ENCODE data around the gene LIN28B.
"Not testable (repeated sequence)": the region's sequence is repeated elsewhere in the genome, so short reads cannot be mapped to it uniquely, and the experiment has no call there.

Gene LIN28B

DNA sequence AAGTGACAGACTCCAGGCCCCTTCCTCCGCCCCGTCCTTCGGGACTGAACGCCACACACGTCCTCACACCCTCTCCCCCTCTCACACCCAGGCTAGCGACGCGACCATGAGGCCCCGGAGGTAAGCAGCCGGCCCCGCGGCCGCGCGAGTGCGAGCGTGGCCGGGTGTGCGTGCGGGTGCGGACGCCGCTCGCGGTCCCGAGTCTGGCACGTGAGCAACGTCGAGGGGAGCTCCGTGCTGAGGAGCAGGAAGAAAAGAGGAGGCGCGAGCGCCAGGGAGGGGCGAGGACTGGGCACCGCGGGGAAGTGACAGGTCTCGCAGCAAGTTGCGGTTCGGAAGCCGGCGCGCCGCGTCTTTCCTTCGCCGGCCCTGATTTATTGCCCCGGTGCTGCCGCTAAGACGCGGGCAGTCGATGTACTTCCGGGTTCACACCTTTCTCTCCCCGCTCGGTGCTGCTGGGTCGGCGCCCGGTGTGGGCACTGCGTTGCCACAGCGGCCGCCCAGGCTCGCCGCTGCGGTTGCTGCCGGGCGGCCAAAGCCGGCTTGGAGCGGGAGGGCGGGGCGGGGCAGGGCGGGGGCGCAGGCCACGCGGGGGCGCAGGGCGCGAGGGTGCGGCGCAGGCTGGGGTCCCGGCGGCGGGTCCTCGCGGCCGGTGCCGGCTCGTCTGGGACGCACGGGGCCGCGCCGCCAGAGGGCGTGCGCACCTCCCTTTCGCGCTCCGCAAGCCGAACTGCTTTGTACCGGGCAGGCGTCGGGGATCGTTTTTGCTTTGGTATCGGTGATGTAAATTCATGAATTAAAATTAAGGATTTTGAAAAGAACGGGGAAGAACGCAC, 15.8 kb upstream of the LIN28B start:
- TF ChIP-seq TAF1 (IDR thresholded peaks at IDR 0.05; ENCODE audit: borderline replicate concordance, low read depth, low read length) (no peak), POLR2AphosphoS5 (IDR thresholded peaks at IDR 0.05; ENCODE audit: low read depth, low read length) (no peak), POLR2A (IDR thresholded peaks at IDR 0.05; ENCODE audit: low read depth, low read length) (no peak)
- DNase-seq (ENCODE audit: insufficient read length) = no peak
- FAIRE-seq = no peak

DNA sequence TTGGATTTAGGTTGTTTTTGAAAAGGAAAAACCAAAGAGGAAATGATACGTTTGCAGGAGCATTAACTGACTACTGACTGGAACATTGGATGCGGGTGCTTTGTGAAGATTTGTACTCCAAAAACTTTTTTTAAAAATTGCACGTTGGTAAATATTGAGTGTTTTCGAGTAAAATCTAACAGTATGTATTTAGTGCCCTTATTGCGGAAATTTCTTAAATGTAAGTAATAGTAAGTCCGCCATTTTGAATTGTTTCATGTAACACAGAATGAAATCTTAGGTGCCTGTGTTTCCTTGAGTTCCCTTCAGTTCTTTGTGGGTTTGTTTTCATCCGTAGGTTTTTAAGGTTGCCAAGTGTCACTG, 15.2 kb upstream of the LIN28B start:
- TF ChIP-seq TAF1 (IDR thresholded peaks at IDR 0.05; ENCODE audit: borderline replicate concordance, low read depth, low read length) (no peak), POLR2AphosphoS5 (IDR thresholded peaks at IDR 0.05; ENCODE audit: low read depth, low read length) (no peak), POLR2A (IDR thresholded peaks at IDR 0.05; ENCODE audit: low read depth, low read length) (no peak)
- DNase-seq (ENCODE audit: insufficient read length) = no peak
- FAIRE-seq = no peak

DNA sequence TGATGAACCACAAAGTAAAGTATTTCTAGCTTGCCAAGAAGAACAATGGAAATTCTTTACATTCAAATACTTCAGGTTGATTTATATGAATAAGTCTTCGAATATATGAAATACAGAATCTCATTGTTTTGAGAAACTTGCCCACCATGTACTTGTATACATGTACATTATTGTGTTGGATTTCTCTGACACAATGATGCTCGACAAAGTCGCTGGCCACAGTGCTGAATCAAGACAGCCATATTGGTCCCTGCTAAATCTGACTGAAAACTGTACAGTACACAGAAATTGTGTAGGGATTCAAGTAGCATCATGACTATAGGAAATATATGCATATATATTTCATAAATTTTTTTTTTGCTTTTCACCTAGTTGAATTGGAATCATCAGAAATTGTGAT, 13.1 kb upstream of the LIN28B start:
- DNase-seq (ENCODE audit: insufficient read length) = no peak
- no peak for FAIRE-seq
- no peak for TF ChIP-seq POLR2AphosphoS5 (IDR thresholded peaks at IDR 0.05; ENCODE audit: low read depth, low read length)

DNA sequence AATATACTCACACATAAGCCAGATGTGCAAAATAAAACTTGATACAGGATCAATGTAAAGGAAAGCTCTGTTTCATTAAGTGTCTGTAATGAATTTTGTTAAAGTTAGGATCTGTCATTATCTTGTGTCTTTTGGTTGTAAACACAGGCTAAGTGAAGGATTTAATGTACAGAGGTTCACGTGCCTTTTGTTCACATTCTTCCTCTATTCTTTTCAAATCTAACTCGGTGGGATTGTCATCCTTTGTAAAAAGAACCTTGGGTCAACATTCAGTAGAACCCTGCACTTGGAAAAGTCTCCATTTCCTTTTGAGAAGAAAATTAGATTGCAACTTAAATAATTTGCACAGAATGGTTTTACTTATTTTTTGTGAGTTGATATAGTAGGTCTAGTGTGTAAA, 7.7 kb upstream of the LIN28B start:
- DNase-seq (ENCODE audit: insufficient read length) (no peak), FAIRE-seq (no peak)
- TF ChIP-seq POLR2A (IDR thresholded peaks at IDR 0.05; ENCODE audit: low read depth, low read length) = no peak
- no peak for TF ChIP-seq POLR2AphosphoS5 (IDR thresholded peaks at IDR 0.05; ENCODE audit: low read depth, low read length)
- TF ChIP-seq TAF1 (IDR thresholded peaks at IDR 0.05; ENCODE audit: borderline replicate concordance, low read depth, low read length) = no peak

DNA sequence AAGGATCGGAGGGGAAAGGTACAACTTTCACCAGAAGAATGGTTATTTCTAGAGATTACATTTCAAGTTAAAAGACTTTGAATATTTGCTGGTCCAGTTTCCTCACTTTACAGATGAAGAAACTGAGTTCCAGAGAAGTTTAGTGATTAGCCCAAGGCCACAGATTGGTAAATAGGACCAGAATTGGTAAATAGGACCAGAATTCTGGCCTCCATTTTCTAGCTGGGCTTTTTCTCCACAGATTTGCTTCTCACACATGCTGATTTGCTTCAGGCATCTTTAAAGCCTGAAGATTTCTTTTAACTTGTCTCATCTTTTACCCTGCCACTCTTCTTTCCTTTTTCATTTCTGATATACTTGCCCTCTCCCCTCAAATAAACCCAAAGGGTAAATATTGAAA, 5.2 kb upstream of the LIN28B start:
- no peak for TF ChIP-seq POLR2A (IDR thresholded peaks at IDR 0.05; ENCODE audit: low read depth, low read length)
- TF ChIP-seq POLR2AphosphoS5 (IDR thresholded peaks at IDR 0.05; ENCODE audit: low read depth, low read length) = no peak
- TF ChIP-seq TAF1 (IDR thresholded peaks at IDR 0.05; ENCODE audit: borderline replicate concordance, low read depth, low read length) = no peak
- no peak for DNase-seq (ENCODE audit: insufficient read length)
- FAIRE-seq = no peak

DNA sequence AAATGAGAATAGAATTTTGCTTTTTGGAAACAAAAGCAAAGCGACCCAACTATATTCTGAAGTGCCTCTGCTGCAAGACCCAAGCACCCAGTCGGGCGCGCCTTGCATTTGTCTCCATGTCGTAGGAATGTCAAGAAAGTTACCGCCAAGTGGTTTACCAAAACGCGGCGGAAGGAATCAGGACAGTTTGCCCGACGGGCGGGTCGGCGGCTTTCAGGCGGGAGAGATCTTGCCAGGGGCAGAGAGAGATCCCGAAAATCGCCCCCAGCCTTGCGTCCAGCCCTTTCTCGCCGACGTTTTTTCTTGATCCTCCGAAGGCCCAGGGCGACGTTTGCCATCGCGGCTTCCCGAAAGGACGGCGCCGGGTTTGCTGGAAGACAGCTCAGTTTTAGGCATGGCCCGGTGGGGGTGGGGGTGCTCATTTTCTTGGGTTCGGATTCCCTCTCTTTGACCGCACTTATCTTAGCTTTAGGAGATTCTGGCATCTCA, 4.0 kb upstream of the LIN28B start:
- FAIRE-seq = no peak
- TF ChIP-seq POLR2A (IDR thresholded peaks at IDR 0.05; ENCODE audit: low read depth, low read length) (no peak), TAF1 (IDR thresholded peaks at IDR 0.05; ENCODE audit: borderline replicate concordance, low read depth, low read length) (no peak), POLR2AphosphoS5 (IDR thresholded peaks at IDR 0.05; ENCODE audit: low read depth, low read length) (no peak)
- no peak for DNase-seq (ENCODE audit: insufficient read length)

DNA sequence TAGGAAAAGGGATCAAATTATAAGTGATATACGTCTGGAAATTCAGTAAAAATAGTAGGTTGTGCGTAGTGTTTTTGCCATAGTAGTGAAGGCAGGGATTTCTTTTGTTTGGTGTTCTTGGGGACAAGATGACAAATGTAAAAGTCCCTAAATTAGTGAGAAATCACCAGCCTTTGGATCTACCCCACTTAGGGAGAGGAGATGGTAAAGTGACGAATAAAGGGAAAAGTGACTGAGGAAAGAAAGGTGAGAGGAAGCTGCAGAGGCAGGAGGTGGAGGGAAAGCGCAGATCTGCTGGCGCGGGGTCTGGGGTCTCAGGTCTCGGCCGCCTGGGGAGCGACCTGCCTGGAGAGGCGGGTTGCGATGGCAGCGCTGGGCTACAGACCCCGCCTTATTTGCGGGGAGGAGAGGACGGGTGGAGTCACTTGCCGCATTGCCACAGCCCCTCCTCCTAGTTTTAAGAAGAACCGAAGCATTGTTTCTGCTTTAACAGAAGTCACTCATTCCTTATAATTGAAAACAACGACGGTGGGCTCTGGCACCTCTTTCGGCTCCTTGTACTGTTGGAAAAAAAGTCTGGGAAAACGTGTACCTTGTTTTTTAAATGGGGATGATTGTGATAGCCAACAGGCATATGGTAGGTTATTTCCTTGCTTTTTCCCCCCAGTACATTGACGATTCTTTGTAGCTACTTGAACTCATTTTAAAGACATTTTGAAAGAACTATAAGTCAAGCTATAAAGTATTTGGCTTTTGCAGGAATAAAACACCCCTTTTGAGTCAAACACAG, 3.3 kb upstream of the LIN28B start:
- not testable (repeated sequence) for DNase-seq (ENCODE audit: insufficient read length); FAIRE-seq

DNA sequence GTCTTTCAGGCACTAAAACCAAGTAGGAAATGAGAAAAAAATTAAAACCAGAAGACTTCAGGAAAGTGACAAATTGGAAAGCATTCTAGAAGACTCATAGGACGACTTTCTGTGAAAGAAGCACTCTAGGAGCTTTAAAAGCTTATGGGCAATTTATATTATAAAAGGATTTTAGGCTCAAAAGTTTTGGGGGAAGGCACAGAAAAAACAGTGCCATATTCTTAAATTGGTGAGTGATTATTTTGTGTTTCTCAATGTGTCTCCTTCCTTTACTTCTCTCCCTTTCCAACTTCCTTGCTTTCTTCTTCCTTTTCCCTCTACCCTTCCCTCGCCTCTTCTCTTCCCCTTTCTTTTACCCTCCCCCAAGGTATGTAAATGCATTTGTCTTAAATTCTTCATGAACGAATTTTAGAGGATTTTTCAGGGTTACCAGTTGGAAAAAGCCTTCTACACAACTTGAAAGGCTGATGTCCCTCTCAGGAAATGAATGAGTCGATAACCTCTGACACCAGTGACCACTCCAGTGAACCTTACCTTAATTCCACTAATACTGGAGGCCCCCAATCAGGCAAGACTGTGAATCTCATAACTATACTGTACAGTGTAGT, 2.6 kb upstream of the LIN28B start:
- no peak for FAIRE-seq
- TF ChIP-seq POLR2AphosphoS5 (IDR thresholded peaks at IDR 0.05; ENCODE audit: low read depth, low read length) (no peak), POLR2A (IDR thresholded peaks at IDR 0.05; ENCODE audit: low read depth, low read length) (no peak), TAF1 (IDR thresholded peaks at IDR 0.05; ENCODE audit: borderline replicate concordance, low read depth, low read length) (no peak)
- no peak for DNase-seq (ENCODE audit: insufficient read length)

DNA sequence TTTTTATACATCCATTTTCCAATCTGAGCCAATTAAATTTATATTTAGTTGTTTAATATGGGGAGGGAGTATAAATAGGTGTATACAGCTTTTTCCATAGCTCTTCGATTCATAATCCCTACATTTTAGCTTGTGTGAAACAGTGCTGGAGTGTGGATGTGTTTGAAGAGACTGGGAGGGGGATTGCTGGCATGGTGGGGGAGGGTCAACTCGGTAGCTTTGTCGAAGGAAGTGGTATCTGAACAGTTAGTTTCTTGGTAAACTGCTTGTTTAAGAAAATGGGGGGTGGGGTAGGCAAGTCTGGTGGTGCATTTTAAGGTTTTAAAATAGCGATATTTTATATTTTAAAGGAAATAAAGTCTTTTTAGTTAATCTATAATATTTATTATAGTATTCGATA, 1.4 kb upstream of the LIN28B start:
- DNase-seq (ENCODE audit: insufficient read length) (no peak), FAIRE-seq (no peak)
- TF ChIP-seq TAF1 (IDR thresholded peaks at IDR 0.05; ENCODE audit: borderline replicate concordance, low read depth, low read length) = no peak
- no peak for TF ChIP-seq POLR2A (IDR thresholded peaks at IDR 0.05; ENCODE audit: low read depth, low read length)
- TF ChIP-seq POLR2AphosphoS5 (IDR thresholded peaks at IDR 0.05; ENCODE audit: low read depth, low read length) = no peak

DNA sequence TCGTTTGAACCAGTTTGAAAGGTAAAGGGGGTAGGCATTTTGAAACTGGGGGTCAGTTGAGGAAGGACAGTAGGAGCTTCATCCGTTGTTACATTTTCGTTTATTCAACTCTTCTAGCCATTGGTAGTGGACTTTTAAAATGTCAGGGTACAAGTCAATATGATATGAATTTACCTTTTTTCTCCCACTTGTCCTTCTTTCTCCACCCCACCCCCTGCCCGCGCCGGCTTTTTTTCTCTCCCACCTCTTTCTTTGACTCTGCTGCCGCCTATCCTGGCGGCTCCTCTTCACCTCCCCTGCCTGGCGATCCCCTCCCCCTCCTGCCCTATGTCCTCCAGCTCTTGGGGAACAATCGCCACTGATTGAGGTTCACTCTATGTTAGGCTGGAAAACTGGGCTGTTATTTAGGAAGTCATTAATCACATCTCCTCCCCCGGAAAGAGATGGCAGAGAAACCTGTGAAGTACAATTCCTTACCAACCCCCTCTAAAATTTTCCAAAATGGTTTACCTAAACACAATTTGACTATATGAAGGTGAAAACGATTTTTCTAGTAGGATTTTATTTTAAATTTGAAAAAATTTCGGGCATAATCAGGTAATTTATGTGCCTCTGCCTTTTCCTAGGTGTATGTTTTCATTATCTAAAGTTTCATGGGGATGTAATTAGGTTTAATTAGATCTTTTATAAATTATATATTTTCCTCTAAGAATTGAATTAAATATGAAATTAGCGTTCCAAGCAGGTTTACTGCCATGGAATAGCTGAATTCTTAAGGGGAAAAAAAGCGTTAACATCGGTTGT, 778 bp upstream of the LIN28B start:
- DNase-seq (ENCODE audit: insufficient read length) (no peak), FAIRE-seq (no peak)
- TF ChIP-seq POLR2A (IDR thresholded peaks at IDR 0.05; ENCODE audit: low read depth, low read length) (no peak), POLR2AphosphoS5 (IDR thresholded peaks at IDR 0.05; ENCODE audit: low read depth, low read length) (no peak), TAF1 (IDR thresholded peaks at IDR 0.05; ENCODE audit: borderline replicate concordance, low read depth, low read length) (no peak)
